Measurements from ENCODE around the gene CEP295NL.
A peak's percentile ranks its signal among the peaks of the same experiment; 100 is the strongest.

GRCh38 chr17:78862073-78863023 lies 40.7 kb downstream of the CEP295NL start:
- no peak for TF ChIP-seq POLR2A (IDR thresholded peaks at IDR 0.05)
- TF ChIP-seq, protein P1, sequence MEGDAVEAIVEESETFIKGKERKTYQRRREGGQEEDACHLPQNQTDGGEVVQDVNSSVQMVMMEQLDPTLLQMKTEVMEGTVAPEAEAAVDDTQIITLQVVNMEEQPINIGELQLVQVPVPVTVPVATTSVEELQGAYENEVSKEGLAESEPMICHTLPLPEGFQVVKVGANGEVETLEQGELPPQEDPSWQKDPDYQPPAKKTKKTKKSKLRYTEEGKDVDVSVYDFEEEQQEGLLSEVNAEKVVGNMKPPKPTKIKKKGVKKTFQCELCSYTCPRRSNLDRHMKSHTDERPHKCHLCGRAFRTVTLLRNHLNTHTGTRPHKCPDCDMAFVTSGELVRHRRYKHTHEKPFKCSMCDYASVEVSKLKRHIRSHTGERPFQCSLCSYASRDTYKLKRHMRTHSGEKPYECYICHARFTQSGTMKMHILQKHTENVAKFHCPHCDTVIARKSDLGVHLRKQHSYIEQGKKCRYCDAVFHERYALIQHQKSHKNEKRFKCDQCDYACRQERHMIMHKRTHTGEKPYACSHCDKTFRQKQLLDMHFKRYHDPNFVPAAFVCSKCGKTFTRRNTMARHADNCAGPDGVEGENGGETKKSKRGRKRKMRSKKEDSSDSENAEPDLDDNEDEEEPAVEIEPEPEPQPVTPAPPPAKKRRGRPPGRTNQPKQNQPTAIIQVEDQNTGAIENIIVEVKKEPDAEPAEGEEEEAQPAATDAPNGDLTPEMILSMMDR (IDR thresholded peaks at IDR 0.05 in 8 of 11, conservative IDR thresholded peaks at IDR 0.05 in 3 of 11) = no peak
- peak in 1 of 3 donors; percentile 56 for TF ChIP-seq POLR2AphosphoS5 (IDR thresholded peaks at IDR 0.05)

All from spleen (tissue), 7 donors.